HL-60 (cell line): Measurements from ENCODE around the gene CIB2.

Experiments used
- DNase-seq, 2 experiments: peaks; one replicate each; pipeline ENCODE4 v3.0.0-alpha.2; 2010 to 2020; ENCODE audit warnings: low read depth in 1 of 2, low spot score in 1 of 2
- H3K27ac ChIP-seq: fragments of 250-450 bp; sonication (Bioruptor Pico); replicated peaks from 2 replicates; pipeline ENCODE4 v1.5.1; 2020; ENCODE audit warnings: mild to moderate bottlenecking, moderate library complexity
- H3K27me3 ChIP-seq: fragments of 250-450 bp; sonication (Bioruptor Pico); 2 replicates; pipeline ENCODE4 v1.5.1; 2021; ENCODE audit warnings: mild to moderate bottlenecking, moderate library complexity; ENCODE audit not compliant: insufficient read depth, poor library complexity, severe bottlenecking
- H3K4me3 ChIP-seq: replicated peaks from 2 replicates; pipeline ENCODE4 v1.5.1; 2011; ENCODE audit warnings: mild to moderate bottlenecking, control low read depth, low read length; ENCODE audit not compliant: insufficient read depth
- GABPA ChIP-seq: IDR thresholded peaks from 2 replicates; pipeline ENCODE4 v1.6.1; 2012; ENCODE audit warnings: low read depth
- POLR2AphosphoS5 ChIP-seq: IDR thresholded peaks from 2 replicates; pipeline ENCODE4 v1.6.1; 2012; ENCODE audit warnings: low read depth
- SPI1 ChIP-seq: IDR thresholded peaks from 2 replicates; pipeline ENCODE4 v1.6.1; 2012; ENCODE audit warnings: low read depth, mild to moderate bottlenecking, borderline replicate concordance
- TF ChIP-seq, protein P1 (sequence below): IDR thresholded peaks from one replicate; pipeline ENCODE4 v1.5.1; 2011; ENCODE audit warnings: low read length, control low read depth, inconsistent platforms; ENCODE audit not compliant: insufficient read depth
- TF ChIP-seq, protein P2 (sequence below): IDR thresholded peaks from 2 replicates; pipeline ENCODE4 v1.6.1; 2012; ENCODE audit warnings: low read depth; ENCODE audit not compliant: insufficient replicate concordance

CIB2 gene

DNA sequence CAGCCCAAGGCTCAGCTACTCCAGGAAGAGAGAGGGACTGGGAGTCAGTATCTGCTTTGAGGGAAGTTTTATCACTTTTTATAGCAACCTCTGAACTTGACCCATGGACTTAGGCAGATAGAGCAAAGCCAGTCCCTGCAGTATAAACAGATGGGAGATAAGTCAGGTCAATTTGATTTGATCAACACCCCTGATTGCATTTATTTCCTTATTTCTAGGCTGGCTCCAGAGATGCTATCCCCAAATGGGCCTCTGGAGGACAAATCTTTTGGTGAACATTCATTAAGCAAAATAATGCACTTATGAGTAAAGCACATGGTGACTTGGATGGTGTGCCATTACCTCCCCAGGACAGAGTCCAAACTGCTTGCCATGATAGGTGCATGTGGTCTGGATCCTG is 9.0 kb upstream of the CIB2 start:
- no peak overlapping the region for H3K4me3 ChIP-seq
- no peak for DNase-seq
- H3K27ac ChIP-seq, result no peak overlapping the region
- H3K27me3 ChIP-seq, result no peaks in the 10 kb centered on the region
- no peak for TF ChIP-seq GABPA
- TF ChIP-seq, protein P1, sequence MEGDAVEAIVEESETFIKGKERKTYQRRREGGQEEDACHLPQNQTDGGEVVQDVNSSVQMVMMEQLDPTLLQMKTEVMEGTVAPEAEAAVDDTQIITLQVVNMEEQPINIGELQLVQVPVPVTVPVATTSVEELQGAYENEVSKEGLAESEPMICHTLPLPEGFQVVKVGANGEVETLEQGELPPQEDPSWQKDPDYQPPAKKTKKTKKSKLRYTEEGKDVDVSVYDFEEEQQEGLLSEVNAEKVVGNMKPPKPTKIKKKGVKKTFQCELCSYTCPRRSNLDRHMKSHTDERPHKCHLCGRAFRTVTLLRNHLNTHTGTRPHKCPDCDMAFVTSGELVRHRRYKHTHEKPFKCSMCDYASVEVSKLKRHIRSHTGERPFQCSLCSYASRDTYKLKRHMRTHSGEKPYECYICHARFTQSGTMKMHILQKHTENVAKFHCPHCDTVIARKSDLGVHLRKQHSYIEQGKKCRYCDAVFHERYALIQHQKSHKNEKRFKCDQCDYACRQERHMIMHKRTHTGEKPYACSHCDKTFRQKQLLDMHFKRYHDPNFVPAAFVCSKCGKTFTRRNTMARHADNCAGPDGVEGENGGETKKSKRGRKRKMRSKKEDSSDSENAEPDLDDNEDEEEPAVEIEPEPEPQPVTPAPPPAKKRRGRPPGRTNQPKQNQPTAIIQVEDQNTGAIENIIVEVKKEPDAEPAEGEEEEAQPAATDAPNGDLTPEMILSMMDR, result no peak
- no peak for TF ChIP-seq POLR2AphosphoS5
- TF ChIP-seq, protein P2, sequence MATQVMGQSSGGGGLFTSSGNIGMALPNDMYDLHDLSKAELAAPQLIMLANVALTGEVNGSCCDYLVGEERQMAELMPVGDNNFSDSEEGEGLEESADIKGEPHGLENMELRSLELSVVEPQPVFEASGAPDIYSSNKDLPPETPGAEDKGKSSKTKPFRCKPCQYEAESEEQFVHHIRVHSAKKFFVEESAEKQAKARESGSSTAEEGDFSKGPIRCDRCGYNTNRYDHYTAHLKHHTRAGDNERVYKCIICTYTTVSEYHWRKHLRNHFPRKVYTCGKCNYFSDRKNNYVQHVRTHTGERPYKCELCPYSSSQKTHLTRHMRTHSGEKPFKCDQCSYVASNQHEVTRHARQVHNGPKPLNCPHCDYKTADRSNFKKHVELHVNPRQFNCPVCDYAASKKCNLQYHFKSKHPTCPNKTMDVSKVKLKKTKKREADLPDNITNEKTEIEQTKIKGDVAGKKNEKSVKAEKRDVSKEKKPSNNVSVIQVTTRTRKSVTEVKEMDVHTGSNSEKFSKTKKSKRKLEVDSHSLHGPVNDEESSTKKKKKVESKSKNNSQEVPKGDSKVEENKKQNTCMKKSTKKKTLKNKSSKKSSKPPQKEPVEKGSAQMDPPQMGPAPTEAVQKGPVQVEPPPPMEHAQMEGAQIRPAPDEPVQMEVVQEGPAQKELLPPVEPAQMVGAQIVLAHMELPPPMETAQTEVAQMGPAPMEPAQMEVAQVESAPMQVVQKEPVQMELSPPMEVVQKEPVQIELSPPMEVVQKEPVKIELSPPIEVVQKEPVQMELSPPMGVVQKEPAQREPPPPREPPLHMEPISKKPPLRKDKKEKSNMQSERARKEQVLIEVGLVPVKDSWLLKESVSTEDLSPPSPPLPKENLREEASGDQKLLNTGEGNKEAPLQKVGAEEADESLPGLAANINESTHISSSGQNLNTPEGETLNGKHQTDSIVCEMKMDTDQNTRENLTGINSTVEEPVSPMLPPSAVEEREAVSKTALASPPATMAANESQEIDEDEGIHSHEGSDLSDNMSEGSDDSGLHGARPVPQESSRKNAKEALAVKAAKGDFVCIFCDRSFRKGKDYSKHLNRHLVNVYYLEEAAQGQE, result no peak
- TF ChIP-seq SPI1, result no peak

DNA sequence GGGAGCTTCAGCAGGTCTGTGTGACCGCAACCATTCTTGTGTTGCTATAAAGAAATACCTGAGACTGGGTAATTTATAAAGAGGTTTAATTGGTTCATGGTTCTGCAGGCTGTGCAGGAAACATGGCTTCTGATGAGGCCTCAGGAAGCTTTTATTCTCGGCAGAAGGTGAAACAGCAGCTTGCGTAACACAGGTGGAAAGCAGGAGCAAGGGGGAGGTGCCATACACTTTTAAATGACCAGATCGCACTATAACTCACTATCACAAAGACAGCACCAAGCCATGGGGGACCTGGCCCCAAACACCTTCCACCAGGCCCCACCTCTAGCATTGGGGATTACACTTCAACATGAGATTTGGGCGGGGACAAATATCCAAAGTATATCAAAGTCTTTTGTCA is 8.3 kb upstream of the CIB2 start:
- no peak overlapping the region for H3K4me3 ChIP-seq
- no peak overlapping the region for H3K27ac ChIP-seq
- no peaks in the 10 kb centered on the region for H3K27me3 ChIP-seq
- no peak for DNase-seq
- TF ChIP-seq, protein P2, result no peak
- no peak for TF ChIP-seq POLR2AphosphoS5
- no peak for TF ChIP-seq GABPA
- TF ChIP-seq, protein P1, result no peak

DNA sequence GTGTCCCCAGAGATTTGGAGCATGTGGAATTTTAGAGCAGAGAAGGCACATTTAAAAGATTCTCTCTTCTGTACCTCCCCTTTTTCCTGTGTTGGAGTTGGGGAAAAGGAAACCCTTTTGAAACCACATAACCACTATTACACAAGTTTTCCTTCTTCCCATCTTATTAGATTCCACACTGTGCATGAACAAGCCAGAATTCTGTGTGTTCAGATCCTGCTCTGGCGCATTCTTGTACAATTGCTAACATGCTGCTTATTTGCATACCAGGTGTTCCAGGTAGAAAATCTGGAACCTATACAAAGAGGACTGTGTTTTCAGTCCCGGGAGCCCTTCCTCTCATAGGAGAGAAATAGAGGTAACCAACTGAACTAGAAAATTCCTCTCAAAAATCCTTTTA is 2.6 kb upstream of the CIB2 start:
- Histone ChIP-seq H3K27me3 (peaks cover 6% of the 10 kb centered on the region), H3K27ac (no peak overlapping the region), H3K4me3 (no peak overlapping the region)
- TF ChIP-seq SPI1 (no peak), POLR2AphosphoS5 (no peak), GABPA (no peak)
- TF ChIP-seq, protein P1, result no peak
- TF ChIP-seq, protein P2, result no peak
- DNase-seq, result no peak
